IMR-90 (cell line): ENCODE results near the gene PAQR5. TPM values are rescaled to one million over a fixed set of nuclear protein-coding genes. Genes with fewer than 3 reads are reported as not detected.
A peak's percentile ranks its signal among the peaks of the same experiment; 100 is the strongest.

Source experiments
- ATAC-seq: fragments of 200-7000 bp; cut with Tn5 transposase; 2 replicates; pipeline ENCODE4 v1.9.1; 2020; ENCODE audit warnings: low read depth, mild to moderate bottlenecking, moderate library complexity
- BruUV-seq: library from RNA; stranded (reverse); fragments of 400-500 nt; replicated peaks from 2 replicates; lab custom pipeline; 2021; lab: Mats Ljungman, UMichigan
- CTCF ChIA-PET: fragments of 300-600 bp; formaldehyde crosslinking; extraction: SDS; loops from one replicate; lab custom pipeline; 2021; ENCODE audit warnings: antibody characterized with exemption; lab: Yijun Ruan, JAX
- POLR2A ChIA-PET: fragments of 300-600 bp; sonication (Branson Sonifier 250); formaldehyde crosslinking; loops from one replicate; lab custom pipeline; 2022; ENCODE audit warnings: antibody characterized with exemption; ENCODE audit not compliant: unreplicated experiment; lab: Charles Lee
- DNase-seq: peaks from one replicate; pipeline ENCODE4 v3.0.0; 2013
- H2AFZ ChIP-seq: replicated peaks from 2 replicates; pipeline ENCODE3; 2013; ENCODE audit warnings: low read length, mild to moderate bottlenecking; ENCODE audit not compliant: poor library complexity
- H2AK5ac ChIP-seq: 2 replicates; pipeline ENCODE4 v1.6.1; 2013; ENCODE audit warnings: low read depth, low read length, inconsistent platforms
- H2AK9ac ChIP-seq: replicated peaks from 2 replicates; pipeline ENCODE3; 2013; ENCODE audit warnings: mild to moderate bottlenecking, low read depth, low read length, moderate library complexity; ENCODE audit not compliant: poor library complexity
- H2BK120ac ChIP-seq: 2 replicates; pipeline ENCODE4 v1.6.1; 2013; ENCODE audit warnings: low read depth, low read length, inconsistent platforms
- H2BK15ac ChIP-seq: 3 replicates; pipeline ENCODE4 v1.6.1; 2013; ENCODE audit warnings: low read depth, low read length, inconsistent platforms
- H2BK20ac ChIP-seq: 2 replicates; pipeline ENCODE4 v1.6.1; 2013; ENCODE audit warnings: low read depth, mild to moderate bottlenecking, inconsistent platforms, low read length, moderate library complexity
- H2BK5ac ChIP-seq: 2 replicates; pipeline ENCODE4 v1.6.1; 2013; ENCODE audit warnings: mild to moderate bottlenecking, low read depth, low read length, inconsistent platforms; ENCODE audit not compliant: poor library complexity, severe bottlenecking
- H3K14ac ChIP-seq: replicated peaks from 2 replicates; pipeline ENCODE4 v1.6.1; 2013; ENCODE audit warnings: low read depth, low read length, inconsistent platforms
- H3K18ac ChIP-seq: 2 replicates; pipeline ENCODE4 v1.6.1; 2013; ENCODE audit warnings: low read depth, low read length, control low read depth
- H3K23ac ChIP-seq: 2 replicates; pipeline ENCODE4 v1.6.1; 2013; ENCODE audit warnings: low read depth, low read length, inconsistent platforms
- H3K27ac ChIP-seq: 2 replicates; pipeline ENCODE4 v1.5.1; 2013; ENCODE audit warnings: mild to moderate bottlenecking, control low read depth, low read length; ENCODE audit not compliant: insufficient read depth
- H3K27me3 ChIP-seq: 2 replicates; pipeline ENCODE4 v1.6.1; 2013; ENCODE audit warnings: low read length; ENCODE audit not compliant: control insufficient read depth, insufficient read depth
- H3K36me3 ChIP-seq: 2 replicates; pipeline ENCODE4 v1.6.1; 2013; ENCODE audit warnings: low read length, mixed read lengths; ENCODE audit not compliant: control insufficient read depth, insufficient read depth
- H3K4ac ChIP-seq: 2 replicates; pipeline ENCODE4 v1.6.1; 2013; ENCODE audit warnings: low read depth, low read length, inconsistent platforms
- H3K4me1 ChIP-seq: 2 replicates; pipeline ENCODE4 v1.6.1; 2013; ENCODE audit warnings: low read length, mixed read lengths; ENCODE audit not compliant: control insufficient read depth, insufficient read depth
- H3K4me2 ChIP-seq: 2 replicates; pipeline ENCODE4 v1.6.1; 2013; ENCODE audit warnings: low read depth, mild to moderate bottlenecking, control low read depth, low read length, moderate library complexity
- H3K4me3 ChIP-seq: 2 replicates; pipeline ENCODE4 v1.5.1; 2013; ENCODE audit warnings: low read depth, mild to moderate bottlenecking, control low read depth, low read length, moderate library complexity; ENCODE audit not compliant: insufficient read depth
- H3K56ac ChIP-seq: 2 replicates; pipeline ENCODE4 v1.6.1; 2013; ENCODE audit warnings: low read length, inconsistent platforms; ENCODE audit not compliant: insufficient read depth; ENCODE audit errors: extremely low read depth
- H3K79me1 ChIP-seq, 2 experiments: 2 replicates each; pipeline ENCODE4 v1.6.1; 2013; ENCODE audit warnings: low read length in 2 of 2, inconsistent platforms in 1 of 2, low read depth in 1 of 2
- H3K9ac ChIP-seq: 2 replicates; pipeline ENCODE4 v1.6.1; 2013; ENCODE audit warnings: low read depth, low read length, control low read depth
- H3K9me1 ChIP-seq: 2 replicates; pipeline ENCODE4 v1.6.1; 2013; ENCODE audit warnings: low read length, inconsistent platforms; ENCODE audit not compliant: insufficient read depth
- H3K9me3 ChIP-seq: 2 replicates; pipeline ENCODE4 v1.6.1; 2013; ENCODE audit warnings: low read length; ENCODE audit not compliant: control insufficient read depth, insufficient read depth
- H4K20me1 ChIP-seq: 2 replicates; pipeline ENCODE4 v1.6.1; 2013; ENCODE audit warnings: low read length, inconsistent platforms; ENCODE audit not compliant: insufficient read depth
- H4K5ac ChIP-seq: 2 replicates; pipeline ENCODE4 v1.6.1; 2013; ENCODE audit warnings: mild to moderate bottlenecking, low read depth, low read length, control low read depth
- H4K8ac ChIP-seq, 2 experiments: 2 replicates each; pipeline ENCODE4 v1.6.1; 2013; ENCODE audit warnings: low read depth in 2 of 2, low read length in 2 of 2, control low read depth in 1 of 2, inconsistent platforms in 1 of 2
- H4K91ac ChIP-seq: 2 replicates; pipeline ENCODE4 v1.6.1; 2013; ENCODE audit warnings: low read depth, low read length, inconsistent platforms; ENCODE audit not compliant: insufficient read depth
- BHLHE40 ChIP-seq: fragments of 150-350 bp; IDR thresholded peaks from 2 replicates; pipeline ENCODE4 v1.6.1; 2016; ENCODE audit warnings: mild to moderate bottlenecking, low read depth, low read length
- FOS ChIP-seq: fragments of 150-350 bp; IDR thresholded peaks from 2 replicates; pipeline ENCODE4 v1.6.1; 2016; ENCODE audit warnings: low read depth, low read length
- MAZ ChIP-seq: IDR thresholded peaks from 2 replicates; pipeline ENCODE4 v1.6.1; 2012; ENCODE audit warnings: low read depth, mild to moderate bottlenecking, low read length, improper control_type of control experiment, moderate library complexity, borderline replicate concordance
- NFE2L2 ChIP-seq: fragments of 150-350 bp; IDR thresholded peaks from 2 replicates; pipeline ENCODE4 v1.6.1; 2016; ENCODE audit warnings: low read depth, mild to moderate bottlenecking, low read length
- POLR2A ChIP-seq: IDR thresholded peaks from 2 replicates; pipeline ENCODE4 v1.6.1; 2012; ENCODE audit warnings: mild to moderate bottlenecking, low read depth, low read length
- RFX5 ChIP-seq: IDR thresholded peaks from 2 replicates; pipeline ENCODE4 v1.8.0; 2012; ENCODE audit warnings: low read depth, mild to moderate bottlenecking, low read length, moderate library complexity
- WGBS, 2 experiments: methylation state at CpG; one replicate each; pipeline versions ENCODE4 v1.1.5 to v1.1.7; 2013; ENCODE audit warnings: missing lambda C conversion rate in 2 of 2; ENCODE audit not compliant: insufficient read length in 1 of 2; ENCODE audit errors: extremely low coverage in 2 of 2; 5-methylcytosine and 5-hydroxymethylcytosine counted together
- dilution Hi-C: fragments of 300-500 bp; cut with HindIII; formaldehyde crosslinking; loops from one replicate; pipeline ENCODE4 v1.14.3; 2018; ENCODE audit warnings: low sequenced_read_pairs; ENCODE audit not compliant: unreplicated experiment
- in situ Hi-C: fragments of 300-500 bp; cut with MboI; formaldehyde crosslinking; loops from 3 replicates; pipeline ENCODE4 v1.14.3; 2019; ENCODE audit warnings: low sequenced_read_pairs, inconsistent platforms, mixed read lengths
- intact Hi-C: fragments of 100-400 bp; cut with micrococcal nuclease; formaldehyde crosslinking; loops from 2 replicates; pipeline ENCODE4 v1.10.0; 2022
- polyA plus RNA-seq, 3 experiments: library from polyadenylated mRNA; depleted of rRNA; stranded (reverse); fragments of >200 nt; gene quantifications; 2 replicates each; pipeline ENCODE4 v1.2.3, GENCODE V29; 2012; ENCODE audit warnings: low replicate concordance in 1 of 3
- total RNA-seq: library from RNA; depleted of rRNA; stranded (reverse); fragments of >200 nt; gene quantifications from 2 replicates; pipeline ENCODE4 v1.2.3, GENCODE V29; 2012

PAQR5 gene
- total and polyA plus RNA-seq, 2 of the 4 experiments (the other 2 are of a cell fraction): 2.3 to 2.7 TPM

- peak; percentile 21; the same call in 1 of the 2 replicates for TF ChIP-seq MAZ
- peak; percentile 77 for TF ChIP-seq BHLHE40
- TF ChIP-seq POLR2A: no peak
- no peak for TF ChIP-seq RFX5
These were observed at the start of gene PAQR5 (continued) for GRCh38 chr15:69298697-69299441.

- no TSS peak for BruUV-seq
- dilution Hi-C loops (no loop called here), in situ Hi-C loops (no loop called here), intact Hi-C loops (no loop called here)
- Histone ChIP-seq H3K27me3 (no peaks in the 10 kb centered on the region), H2AK9ac (no peak overlapping the region), H3K23ac (peak overlapping the region; percentile 14; the same call in 1 of the 2 replicates), H4K5ac (peak overlapping the region; percentile 92), H2BK120ac (peak overlapping the region; percentile 43), H2AFZ (peak overlapping the region; percentile 72), H3K4me1 (peaks cover 3% of the 10 kb centered on the region), H3K4ac (peak overlapping the region; percentile 47), H3K14ac (peak overlapping the region; percentile 11; the same call in 1 of the 2 replicates), H3K9me3 (no peaks in the 10 kb centered on the region), H3K4me2 (peak overlapping the region; percentile 96), H3K56ac (peak overlapping the region; percentile 48; the same call in 1 of the 2 replicates), H4K91ac (peak overlapping the region; percentile 45; the same call in 1 of the 2 replicates), H2AK5ac (0 out of 2 replicates have a peak overlapping the region, but pooled peaks have one; percentile 3), H2BK20ac (peak overlapping the region; percentile 28), H2BK5ac (peak overlapping the region; percentile 68), H3K4me3 (peak overlapping the region; percentile 36; the same call in 1 of the 2 replicates), H4K20me1 (no peaks in the 10 kb centered on the region), H3K79me1 (peaks cover 3 to 9% of the 10 kb centered on the region in 2 experiments; a peak in 2 of 4 replicates), H3K36me3 (peaks cover 8% of the 10 kb centered on the region), H3K18ac (peak overlapping the region; percentile 89), H3K27ac (peak overlapping the region; percentile 60), H2BK15ac (0 out of 3 replicates have a peak overlapping the region, but pooled peaks have one; percentile 21), H3K9me1 (peaks cover 2% of the 10 kb centered on the region), H4K8ac (peak overlapping the region in 1 of 2 experiments; percentile 62; a peak in 3 of 4 replicates), H3K9ac (peak overlapping the region; percentile 0; the same call in 1 of the 2 replicates)
- POLR2A ChIA-PET: no interaction called here
- TF ChIP-seq NFE2L2 (no peak), FOS (peak; percentile 88)
- WGBS, 2 experiments: no CpG with 5 or more reads among the region's 3 CpGs
- peak; percentile 93 for DNase-seq
- CTCF ChIA-PET: no interaction called here
- peak; percentile 93 for ATAC-seq
These were observed 45.6 kb upstream of the PAQR5 start for GRCh38 chr15:69253156-69253555.
